Measurements from ENCODE around the gene NMUR2.

Gene NMUR2

DNA sequence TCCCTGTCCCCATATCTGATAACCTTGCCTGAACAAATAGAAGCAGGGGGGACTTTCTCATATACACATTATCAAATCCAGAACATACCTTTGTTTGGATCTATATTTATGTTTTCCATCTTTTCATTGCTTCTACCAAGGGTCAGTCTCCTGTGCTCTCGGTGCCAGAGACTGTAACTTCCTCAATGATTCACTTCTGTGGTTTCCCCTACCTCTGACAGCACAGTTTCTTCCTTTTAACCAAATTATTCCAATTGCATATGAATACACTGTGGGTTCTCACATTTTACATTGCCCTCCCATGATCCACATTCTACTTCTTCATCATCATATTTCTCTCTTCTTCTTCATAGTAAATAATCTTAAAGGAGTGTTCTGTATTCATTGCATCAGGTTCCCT is 32.2 kb downstream of the NMUR2 start:
- DNase-seq (ENCODE audit: extremely low read depth in 1 of 2, low read depth in 1 of 2): no peak

DNA sequence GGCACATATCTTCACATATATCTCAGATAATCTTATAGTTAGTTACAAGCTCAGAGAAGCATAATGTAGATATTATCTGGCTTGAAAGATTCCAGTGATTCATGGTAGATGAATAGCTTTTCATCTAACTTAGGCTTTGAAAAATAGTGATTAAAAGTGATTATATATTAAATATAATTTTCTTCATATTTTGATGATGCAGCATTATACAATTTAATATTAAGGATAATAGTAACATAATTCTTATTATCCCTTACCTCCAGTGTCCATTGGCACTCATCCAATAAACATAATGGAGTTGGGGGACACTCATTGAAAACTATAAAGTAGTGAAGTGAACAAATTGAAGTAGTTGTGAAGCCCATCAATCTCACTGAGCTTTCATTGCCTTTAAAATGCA is 35.8 kb downstream of the NMUR2 start:
- DNase-seq (ENCODE audit: extremely low read depth in 1 of 2, low read depth in 1 of 2): no peak

DNA sequence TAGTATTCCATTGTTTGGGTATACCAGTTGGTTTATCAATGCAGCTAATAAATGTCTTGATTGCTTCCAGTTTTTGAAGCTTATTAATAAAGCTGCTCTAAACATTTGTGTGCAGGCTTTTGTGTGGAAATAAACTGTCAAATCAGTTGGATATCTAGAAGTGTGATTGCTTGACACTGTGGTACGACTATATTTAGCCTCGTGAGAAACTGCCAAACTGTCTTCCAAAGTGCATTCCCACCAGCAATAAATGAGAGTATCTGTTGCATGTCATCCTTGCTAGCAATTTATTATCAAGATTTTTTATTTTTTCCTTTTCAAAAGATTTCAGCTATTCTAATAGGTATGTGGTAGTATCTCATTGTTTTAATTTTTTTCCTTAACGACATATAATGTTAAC is 37.5 kb downstream of the NMUR2 start:
- DNase-seq (ENCODE audit: extremely low read depth in 1 of 2, low read depth in 1 of 2): no peak

DNA sequence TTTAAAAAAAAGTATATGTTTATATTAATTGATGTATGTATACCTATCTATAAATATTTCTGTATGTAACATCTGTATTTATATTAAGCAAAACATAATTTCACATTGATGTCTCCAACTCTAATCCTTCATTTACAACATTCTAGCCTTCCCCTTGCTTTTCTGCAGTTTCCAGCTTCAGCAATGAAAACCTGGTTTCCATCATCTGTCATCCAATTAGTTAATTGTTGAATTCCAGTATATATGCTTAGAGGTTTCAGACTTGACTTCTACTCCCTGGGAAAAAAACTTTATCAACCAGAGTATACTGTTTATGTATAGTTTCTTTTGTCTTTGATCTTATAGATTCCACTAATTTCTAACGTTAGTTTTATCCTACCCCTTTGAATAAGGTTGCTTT is 38.4 kb downstream of the NMUR2 start:
- no peak for DNase-seq (ENCODE audit: extremely low read depth in 1 of 2, low read depth in 1 of 2)

DNA sequence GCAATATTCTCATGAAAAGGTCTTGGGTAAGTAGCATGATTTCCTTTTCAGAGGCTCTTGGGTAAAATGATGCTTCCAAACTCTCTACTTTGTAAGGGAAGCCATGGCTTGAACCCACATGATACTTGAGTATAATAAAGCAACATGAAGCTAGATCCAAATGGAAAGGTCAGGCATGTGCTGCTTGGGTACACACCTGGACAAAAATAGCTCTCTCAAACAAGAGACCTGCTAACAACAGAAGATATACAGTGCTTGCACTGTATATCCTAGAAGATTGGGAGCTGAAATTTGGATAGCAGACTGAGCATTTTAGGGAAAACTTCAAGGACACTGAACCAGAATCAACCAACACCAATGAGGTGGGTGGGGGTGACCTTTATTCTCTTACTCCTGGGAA is 40.2 kb downstream of the NMUR2 start:
- no peak for DNase-seq (ENCODE audit: extremely low read depth in 1 of 2, low read depth in 1 of 2)

DNA sequence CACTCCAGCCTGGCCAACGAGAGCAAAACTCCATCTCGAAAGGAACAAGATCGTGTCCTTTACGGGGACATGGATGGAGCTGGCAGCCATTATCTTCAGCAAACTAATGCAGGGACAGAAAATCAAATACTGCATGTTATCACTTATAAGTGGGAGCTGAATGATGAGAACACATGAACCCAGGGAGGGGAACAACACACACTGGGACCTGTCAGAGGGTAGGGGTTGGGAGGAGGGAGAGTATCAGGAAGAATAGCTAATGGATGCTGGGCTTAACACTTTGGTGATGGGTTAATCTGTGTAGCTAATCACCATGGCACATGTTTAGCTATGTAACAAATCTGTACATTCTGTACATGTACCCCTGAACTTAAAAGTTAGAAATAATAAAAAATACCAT is 40.9 kb downstream of the NMUR2 start:
- no peak for DNase-seq (ENCODE audit: extremely low read depth in 1 of 2, low read depth in 1 of 2)

DNA sequence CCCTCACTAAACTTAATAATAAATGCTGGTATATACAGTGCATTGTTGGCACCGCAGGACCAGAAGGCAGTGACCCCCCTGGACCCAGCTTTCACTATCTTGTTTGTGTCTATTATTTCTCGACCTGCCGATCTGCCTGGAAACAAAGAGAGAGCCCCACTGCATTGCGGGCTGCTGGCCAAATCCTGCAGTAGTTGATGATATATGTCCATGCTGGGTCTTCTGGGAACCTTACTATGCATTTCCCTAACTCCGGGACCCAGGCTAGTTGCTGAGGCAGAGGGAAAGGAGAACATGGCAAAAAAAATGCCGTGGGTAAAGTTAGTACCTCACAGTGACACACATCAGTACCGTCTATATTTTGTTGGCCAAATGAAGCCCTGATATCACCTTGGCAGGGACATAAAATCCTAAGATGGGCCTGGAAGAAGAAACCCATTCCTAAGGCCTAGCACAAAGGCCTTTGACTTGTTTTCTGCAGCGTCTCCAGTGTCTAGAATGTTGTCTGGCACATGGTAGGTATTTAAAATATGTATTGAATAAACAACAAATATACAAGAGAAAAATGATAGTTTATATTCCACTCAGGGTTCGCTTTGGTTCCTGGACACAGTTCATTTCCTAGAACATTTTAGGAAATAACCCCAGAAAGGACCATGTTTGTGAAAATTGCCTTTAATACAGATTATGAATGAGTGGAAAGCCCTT is 46.1 kb downstream of the NMUR2 start:
- DNase-seq (ENCODE audit: extremely low read depth in 1 of 2, low read depth in 1 of 2): no peak

DNA sequence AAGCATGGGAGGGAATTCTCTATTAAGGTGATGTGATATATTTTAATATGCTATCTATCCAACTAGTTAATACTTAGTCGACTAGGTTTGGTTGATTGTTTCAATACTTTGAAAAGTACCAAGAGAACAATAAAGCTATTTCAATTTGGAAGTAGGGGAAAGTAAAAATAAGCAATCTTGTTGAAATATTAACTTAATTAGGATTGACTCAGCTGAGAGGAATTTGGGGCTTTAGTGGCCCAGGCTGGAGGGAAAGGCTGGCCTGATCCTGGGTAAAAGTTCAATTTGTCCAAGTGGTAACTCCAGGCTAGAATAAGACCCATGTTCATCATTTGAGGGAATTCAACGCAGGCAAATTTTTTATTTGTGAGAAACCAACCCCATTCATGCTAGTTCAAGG is 48.6 kb downstream of the NMUR2 start:
- DNase-seq (ENCODE audit: extremely low read depth in 1 of 2, low read depth in 1 of 2): no peak

DNA sequence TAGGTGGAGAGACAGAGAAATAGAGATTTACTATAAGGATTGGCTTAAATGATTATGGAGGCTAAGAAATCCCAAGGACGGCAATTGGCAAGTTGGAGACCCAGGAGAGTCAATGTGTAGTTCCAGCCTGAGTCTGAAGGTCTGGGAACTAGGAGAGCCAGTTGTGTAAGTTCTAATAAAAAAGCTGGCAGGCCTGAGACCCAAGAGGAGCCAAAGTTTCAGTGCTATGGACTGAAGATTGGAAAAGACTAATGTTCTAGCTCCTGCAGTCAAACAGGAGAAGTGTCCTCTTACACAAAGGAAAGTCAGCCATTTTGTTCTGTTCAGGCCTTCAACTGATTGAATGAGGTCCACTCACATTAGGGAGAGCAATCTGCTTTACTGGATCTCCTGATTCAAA is 50.0 kb downstream of the NMUR2 start:
- DNase-seq (ENCODE audit: extremely low read depth in 1 of 2, low read depth in 1 of 2): no peak

DNA sequence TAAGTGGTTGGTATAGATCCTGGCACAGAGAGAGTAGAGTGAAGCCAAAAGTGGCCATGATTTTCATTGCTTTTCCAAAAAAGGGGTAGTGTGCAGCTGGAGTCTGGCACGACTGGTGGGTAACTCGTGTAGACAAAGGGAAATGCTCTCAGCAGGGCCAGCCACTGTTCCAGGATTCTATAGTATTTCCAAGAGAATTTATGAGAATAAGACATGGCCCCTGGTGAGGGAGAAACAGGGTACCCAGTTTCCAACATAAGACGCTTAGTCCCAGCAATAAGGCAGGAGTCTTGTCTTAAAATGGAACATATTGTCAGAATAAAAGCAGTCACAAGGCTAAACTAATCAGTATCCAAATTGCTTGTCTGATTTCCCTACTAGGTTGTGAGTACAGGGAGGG is 52.1 kb downstream of the NMUR2 start:
- DNase-seq (ENCODE audit: extremely low read depth in 1 of 2, low read depth in 1 of 2): no peak

DNA sequence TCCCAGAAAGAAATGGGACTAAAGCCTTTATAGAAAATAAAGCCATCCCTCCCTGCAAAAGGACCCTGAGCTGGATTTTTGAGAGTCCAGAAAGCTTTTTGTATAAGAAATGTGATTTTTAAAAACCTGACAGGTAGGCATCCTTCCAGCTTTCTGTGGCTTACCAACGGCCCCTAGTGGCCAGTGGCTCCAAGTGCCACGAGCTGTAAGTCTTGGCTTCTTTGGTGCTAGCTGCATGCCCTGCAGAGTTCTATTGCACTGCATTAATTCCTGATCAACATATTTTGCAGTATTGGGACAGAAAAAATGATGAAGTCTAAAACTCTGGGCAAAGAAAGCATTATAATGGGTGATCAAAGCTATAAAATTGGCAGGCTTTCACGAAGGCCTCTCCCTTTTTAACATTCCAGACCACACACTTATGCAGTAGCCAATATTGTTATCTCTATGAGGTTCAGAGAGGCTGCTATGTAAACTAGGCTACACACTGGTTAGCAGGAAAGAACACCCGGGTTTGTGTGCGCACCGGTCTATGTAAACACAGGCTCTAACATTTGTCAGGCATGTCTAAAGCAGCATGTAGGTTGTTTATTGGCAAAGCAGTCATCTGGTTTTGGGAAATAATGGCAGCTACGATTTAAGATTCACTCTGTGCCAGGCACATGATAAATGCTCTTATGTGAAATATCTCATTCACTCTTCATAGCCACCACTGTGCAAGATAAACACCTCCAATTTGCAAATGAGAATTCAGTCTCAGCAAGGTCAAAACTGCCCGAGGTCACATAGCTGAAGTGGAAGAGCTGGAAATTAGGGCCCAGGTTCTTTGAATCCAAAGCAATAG is 55.2 kb downstream of the NMUR2 start:
- DNase-seq (ENCODE audit: extremely low read depth in 1 of 2, low read depth in 1 of 2): no peak
